Colon (tissue), 2 donors: ENCODE results near the gene LCN6.

ENCODE experiments used
- FAIRE-seq: peaks from 2 replicates; lab custom pipeline; 2012; peaks lifted over from hg19 to GRCh38; lab: Jason Lieb, UNC
- donor health status: control.
- donor health status: control.

The LCN6 gene

GRCh38 chr9:136743639-136744211 lies 4.6 kb downstream of the LCN6 start:
- FAIRE-seq = no peak

DNA sequence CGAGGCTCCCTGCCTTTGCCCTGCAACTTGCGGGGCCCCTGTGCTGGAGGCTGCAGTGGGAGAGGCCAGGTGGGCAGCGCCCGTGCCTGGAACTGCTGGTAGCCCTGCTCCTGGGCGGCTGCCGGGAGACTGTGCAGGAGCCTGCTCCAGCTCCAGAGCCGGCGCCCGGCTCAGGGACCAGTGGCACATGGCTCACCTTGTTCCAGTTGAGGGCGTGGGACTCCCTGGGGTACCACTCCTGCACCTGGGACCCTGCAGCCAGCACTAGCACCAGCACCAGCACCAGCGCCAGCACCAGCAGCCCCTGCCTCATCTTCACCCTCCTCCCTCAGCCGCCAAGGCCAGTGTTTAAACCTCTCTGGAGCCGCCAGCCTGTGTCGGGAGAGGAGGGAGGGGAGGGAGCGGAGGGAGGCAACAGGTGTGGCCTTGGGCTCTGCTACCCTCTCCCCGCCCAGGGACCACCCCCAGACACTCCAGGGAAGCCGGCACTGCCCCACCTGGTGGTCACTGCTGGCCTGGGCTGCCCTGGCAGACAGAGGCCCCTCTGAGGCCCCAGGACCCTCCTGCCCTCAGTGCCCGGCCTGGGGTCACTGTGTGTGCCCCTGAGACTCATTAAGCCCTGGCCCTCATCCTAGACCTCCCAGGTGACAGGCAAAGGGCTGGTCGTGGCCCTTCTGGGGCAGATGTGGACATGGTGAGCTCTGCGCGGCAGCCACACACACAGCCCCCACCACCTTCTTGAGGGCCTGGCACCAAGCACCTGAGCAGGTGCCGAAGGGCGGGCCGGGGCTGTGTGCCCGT lies 5.5 kb downstream of the LCN6 start, which contains the start of gene LCN10:
LCN10 (minus strand) TSS at position 350 of the 801 bp plus-strand sequence; CDS start at position 313, 37 bp downstream.
- FAIRE-seq = no peak

DNA sequence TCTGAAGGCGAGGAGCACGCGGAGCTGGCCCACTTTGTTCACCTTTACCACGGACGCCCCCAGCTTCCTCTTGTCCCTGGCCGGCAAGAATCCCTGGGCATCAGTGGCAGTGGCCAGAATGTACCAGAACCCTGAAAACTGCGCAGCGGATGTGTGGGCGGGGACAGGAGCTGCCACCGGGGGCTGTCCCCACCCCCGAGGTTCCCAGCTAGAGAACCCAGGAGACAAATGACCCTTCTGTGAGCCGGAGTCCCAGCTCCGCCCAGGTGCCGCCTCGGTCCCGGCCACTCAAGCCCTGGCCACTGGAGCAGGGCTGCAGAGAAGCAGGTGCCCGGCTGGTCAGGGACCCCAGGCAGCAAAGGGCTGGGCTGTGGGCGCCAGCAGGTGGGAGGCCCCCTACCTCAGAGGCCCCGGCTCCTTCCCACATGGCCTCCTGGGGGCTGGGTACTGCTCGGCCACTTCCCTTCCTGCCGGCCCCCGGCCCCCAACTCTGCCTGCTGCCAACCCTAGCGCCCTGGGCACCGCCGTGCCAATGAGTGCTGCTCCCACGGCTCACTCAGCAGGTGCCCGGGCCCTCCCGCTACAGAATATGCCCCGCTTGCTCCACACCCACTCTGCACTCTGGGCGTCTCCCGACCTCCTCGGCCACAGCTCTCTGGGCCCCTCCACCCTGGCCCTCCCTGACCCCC lies 6.3 kb downstream of the LCN6 start:
- FAIRE-seq = no peak

GRCh38 chr9:136740971-136741882 lies 7.1 kb downstream of the LCN6 start:
- FAIRE-seq = no peak

- FAIRE-seq = no peak
Observed at GRCh38 chr9:136740491-136740890, 7.8 kb downstream of the LCN6 start.

DNA sequence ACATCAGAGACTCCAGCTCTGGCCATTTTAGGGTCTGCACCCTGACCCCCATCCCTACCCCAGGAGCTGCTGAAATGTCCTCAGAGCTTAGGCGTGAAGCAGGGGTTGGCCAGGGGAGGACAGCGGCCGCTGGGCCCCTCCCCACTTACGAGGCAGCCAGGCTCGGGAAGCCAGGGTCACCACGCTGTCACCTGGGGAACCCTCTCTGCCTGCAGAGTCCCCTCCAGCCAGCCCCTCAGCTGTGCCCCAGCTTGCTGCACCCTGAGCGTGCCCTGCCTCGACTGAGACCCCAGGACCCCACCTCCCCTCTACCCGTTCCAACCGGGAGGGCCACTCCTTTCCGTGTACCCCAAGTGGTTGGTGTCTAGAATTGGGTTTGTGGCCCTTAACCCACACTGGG lies 8.3 kb downstream of the LCN6 start:
- FAIRE-seq = no peak

- no peak for FAIRE-seq
Observed at GRCh38 chr9:136739509-136739908, 8.8 kb downstream of the LCN6 start.

GRCh38 chr9:136738960-136739359 lies 9.4 kb downstream of the LCN6 start:
- no peak for FAIRE-seq

DNA sequence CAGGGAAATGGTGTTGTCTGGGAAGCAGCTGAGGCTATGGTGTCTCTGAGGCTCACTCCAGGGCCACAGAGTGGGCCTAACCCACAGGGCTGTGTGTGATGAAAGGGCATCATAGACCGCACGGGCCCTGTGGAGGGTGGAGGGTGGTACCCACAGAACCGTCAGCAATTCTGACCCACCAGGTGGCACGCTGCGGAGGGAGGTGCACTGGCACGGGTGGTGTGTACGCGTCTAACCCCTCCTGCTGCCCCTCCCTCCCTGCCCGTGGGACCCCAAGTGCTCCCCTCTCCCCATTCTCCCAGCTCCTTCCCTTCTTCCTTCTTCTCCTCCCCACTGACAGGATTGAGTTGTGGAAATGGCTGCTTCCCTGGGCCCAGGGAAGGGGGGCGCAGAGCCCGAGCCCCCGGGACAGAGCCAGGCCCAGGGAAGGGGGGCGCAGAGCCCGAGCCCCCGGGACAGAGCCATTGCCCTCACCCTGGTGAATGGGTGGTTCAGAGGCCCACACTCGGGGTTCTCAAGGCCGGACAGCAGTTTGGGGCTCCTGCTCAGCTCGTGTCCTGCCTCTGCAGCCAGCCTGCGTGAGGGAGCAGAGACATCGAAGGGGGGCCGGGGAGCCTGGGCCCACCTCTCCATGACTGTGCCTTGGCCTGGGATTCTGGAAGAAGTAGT lies 12.4 kb downstream of the LCN6 start:
- FAIRE-seq = no peak

DNA sequence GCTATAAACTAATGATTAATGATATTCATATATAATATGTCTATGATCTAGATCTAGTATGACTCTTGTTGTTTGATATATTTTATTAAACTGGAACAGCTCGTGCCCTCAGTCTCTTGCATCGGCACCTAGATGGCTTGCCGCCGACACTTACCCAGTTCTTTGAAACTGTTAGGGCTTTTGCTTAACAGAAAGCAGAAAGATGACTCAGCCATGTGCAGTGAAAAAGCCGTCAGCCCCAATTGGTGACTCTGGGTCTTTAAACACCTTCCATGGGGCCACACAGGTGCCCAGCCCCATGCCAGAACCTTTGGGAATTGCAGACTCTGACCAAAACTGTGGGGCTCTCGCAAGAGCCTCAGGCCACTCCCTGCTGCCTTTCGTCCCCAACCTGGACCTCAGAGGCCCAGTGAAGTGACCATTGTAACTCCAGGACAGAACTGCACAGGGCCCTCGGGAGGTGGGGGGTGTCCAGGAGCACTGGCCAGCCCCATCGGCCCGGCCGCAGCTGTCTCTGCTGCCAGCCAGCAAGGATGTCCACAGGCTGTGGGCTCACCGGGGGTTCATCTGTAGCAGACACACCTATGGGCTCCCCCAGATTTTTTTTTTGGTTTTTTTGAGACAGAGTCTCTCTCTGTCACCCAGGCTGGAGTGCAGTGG lies 13.4 kb downstream of the LCN6 start:
- FAIRE-seq = no peak

DNA sequence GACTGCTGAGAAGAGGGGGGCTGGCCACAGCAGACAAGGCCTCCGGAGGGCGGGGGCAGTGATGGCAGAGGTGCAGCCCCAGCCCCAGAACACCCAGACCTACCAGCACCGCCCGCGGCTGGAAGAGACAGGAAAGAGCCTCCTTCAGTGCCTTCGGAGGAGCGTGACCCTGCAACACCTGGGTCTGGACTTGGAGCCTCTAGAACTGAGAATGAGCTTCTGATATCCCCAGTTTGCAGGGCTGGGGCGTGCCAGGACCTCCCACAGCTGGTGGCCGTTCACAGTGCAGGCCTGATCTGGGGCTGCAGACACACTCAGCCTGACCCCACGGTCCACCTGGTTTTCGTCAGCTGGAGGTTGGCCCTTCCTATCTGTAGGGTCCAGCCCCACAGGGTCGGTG lies 14.7 kb downstream of the LCN6 start:
- no peak for FAIRE-seq

DNA sequence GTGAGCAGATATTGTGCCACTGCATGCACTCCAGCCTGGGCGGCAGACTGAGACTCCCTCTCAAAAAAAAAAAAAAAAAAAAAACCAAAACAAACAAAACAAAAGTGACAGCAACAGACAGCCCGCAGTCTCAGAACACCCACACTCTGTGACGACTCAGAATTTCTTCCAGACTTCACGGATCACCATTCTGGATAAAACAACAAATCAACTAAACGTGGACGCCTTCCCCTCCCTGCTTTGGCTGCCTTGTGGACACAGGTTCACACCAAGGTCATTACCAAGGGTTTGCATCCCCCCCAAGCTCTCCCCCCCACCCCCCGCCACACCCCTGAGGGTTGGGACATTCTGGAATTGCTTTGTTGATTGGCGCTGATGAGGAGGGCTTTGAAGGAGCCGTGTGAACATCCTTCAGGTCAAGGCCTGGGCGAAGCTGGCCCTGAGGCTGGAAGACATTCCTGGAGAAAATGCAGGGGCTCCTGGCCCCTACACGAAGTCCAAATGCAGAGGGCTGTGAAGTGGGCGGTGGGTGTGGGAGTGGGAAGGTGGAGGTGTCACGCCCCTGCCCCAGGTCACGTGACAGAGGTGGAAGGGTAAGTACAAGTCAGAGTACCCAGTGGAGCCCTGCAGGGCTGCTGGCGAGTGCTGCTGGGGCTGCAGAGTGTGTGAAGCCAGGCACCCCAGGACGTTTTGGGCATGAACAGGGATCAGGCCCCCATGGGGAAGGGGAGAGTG lies 15.7 kb downstream of the LCN6 start:
- FAIRE-seq = no peak

DNA sequence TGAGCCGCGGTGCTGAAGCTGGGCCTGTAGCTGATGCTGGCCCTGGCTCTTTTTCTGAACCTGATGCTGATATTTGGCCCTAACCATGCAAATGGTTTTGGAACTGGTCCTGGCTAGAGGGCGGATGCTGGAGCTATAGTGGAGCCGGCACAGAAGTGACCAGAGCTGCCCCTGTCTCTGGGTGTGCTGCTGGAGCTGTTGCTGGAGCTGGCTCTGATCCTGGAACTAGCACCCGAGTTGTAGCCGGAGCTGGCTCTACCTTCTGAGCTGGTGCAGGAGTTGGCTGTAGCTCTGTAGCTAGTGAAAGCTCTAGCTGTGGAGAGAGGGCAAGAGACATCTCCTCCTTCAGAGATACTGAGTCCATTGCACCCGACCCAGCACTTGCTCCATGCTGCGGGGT lies 18.4 kb downstream of the LCN6 start:
- no peak for FAIRE-seq

- no peak for FAIRE-seq
Observed at GRCh38 chr9:136729144-136729543, 19.2 kb downstream of the LCN6 start.

- FAIRE-seq = no peak
Observed at GRCh38 chr9:136728548-136729123, 19.7 kb downstream of the LCN6 start.

DNA sequence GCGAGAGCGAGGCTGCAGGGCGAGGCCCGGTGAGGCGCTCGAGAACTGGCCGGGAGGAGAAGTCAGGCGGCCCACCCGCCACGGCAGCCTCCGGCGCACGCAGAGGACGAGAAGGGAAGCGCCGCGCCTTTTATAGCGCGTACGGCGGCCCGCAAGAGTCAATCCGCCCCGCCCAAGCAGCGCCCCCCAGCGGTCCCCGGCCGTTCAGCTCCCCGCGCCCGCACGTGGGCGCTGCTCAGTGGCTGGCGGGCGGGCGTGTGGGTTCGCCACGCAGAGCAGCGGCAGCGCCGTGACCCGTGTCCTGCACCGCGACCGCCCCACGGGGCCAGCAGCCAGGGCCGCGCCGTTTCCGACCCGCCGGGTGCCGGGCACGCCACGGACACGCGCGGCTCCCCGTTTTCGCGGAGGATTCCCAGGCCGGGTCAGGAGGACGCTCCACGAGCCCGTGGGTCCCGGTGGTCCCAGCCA lies 20.2 kb downstream of the LCN6 start:
- no peak for FAIRE-seq

DNA sequence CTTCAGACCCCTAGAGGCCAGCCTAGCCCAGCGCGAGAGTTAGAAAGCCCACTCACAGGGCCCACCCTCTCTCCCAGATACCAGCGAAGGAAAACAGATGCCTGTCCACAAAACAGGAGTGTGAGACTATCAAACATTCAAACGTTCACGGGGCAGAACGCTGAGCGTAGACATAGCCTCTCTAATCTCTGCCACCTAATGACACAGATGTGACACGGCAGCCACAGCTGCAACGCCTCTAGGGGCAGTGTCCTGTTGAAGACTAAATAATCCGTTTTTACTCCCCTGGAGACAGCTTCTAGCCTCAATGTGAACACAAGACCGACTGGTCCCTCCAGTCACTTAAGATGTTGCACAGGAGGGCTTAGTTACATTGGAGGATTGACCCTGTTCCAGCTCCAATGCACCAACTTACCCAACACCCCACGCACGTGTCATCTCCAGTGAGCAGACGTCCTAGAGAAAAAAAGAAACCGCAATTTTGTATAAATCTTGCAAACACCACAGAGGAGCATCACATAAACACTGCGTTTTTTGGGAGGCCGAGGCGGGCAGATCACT lies 21.6 kb downstream of the LCN6 start:
- FAIRE-seq = no peak

GRCh38 chr9:136726118-136726517 lies 22.2 kb downstream of the LCN6 start:
- FAIRE-seq = no peak

DNA sequence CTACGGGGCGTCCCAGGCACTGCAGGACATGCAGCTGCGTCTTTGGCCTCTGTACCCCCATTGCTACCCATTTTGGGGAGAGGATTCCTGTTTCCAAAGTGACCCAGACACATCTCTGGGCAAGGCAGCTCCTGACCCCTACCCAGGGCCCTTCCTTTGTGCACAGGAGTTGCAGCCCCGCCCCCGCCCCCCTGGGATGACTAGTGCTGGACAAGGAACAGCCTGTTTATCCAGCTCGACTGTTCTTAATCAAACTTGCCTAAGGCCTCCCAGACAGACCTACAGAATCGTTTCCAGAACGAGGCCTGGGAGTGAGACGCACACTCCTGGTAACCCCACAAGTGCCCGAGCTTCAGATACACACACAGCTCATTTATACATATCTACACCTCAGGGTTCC lies 22.7 kb downstream of the LCN6 start:
- no peak for FAIRE-seq

- FAIRE-seq = no peak
Observed at GRCh38 chr9:136724772-136725171, 23.6 kb downstream of the LCN6 start.
